Fibroblast of skin of left quadriceps (primary cell): Measurements from ENCODE around the gene NHERF2.
A peak's percentile ranks its signal among the peaks of the same experiment; 100 is the strongest.
"Not testable (repeated sequence)": the region's sequence is repeated elsewhere in the genome, so short reads cannot be mapped to it uniquely, and the experiment has no call there.

Source experiments
- DNase-seq, 2 experiments: peaks; one replicate each; pipeline ENCODE4 v3.0.0-alpha.2; 2013; ENCODE audit warnings: low read depth in 2 of 2

The NHERF2 gene

GRCh38 chr16:2028146-2028545, 1.4 kb downstream of the NHERF2 start:
- DNase-seq, result no peak

- no peak for DNase-seq
These were observed 2.0 kb downstream of the NHERF2 start for GRCh38 chr16:2028620-2029220.

GRCh38 chr16:2029350-2029749, 2.6 kb downstream of the NHERF2 start:
- DNase-seq, result no peak

- no peak for DNase-seq
These were observed 3.3 kb downstream of the NHERF2 start for GRCh38 chr16:2030036-2030435.

- DNase-seq, result no peak
These were observed 4.4 kb downstream of the NHERF2 start for GRCh38 chr16:2031081-2031577.

- DNase-seq, result no peak
These were observed 5.8 kb downstream of the NHERF2 start for GRCh38 chr16:2032285-2033056.

- no peak for DNase-seq
These were observed 6.6 kb downstream of the NHERF2 start for GRCh38 chr16:2033057-2033908.

- not testable (repeated sequence) for DNase-seq
These were observed 7.4 kb downstream of the NHERF2 start for GRCh38 chr16:2033909-2034695.

GRCh38 chr16:2034696-2035430, 8.2 kb downstream of the NHERF2 start:
- DNase-seq, result no peak

- peak; percentile 48 to 49 for DNase-seq
These were observed 8.9 kb downstream of the NHERF2 start for GRCh38 chr16:2035431-2036199.

GRCh38 chr16:2036200-2036966, 9.7 kb downstream of the NHERF2 start:
- no peak for DNase-seq

GRCh38 chr16:2037115-2037514, 10.4 kb downstream of the NHERF2 start:
- DNase-seq, result no peak

- DNase-seq, result peak; percentile 53 to 55
These were observed 11.1 kb downstream of the NHERF2 start for GRCh38 chr16:2037647-2038381.

- no peak for DNase-seq
These were observed 11.9 kb downstream of the NHERF2 start for GRCh38 chr16:2038382-2039231.

- peak; percentile 70 to 75 for DNase-seq
These were observed 12.8 kb downstream of the NHERF2 start for GRCh38 chr16:2039274-2040031.

- no peak for DNase-seq
These were observed 13.5 kb downstream of the NHERF2 start for GRCh38 chr16:2040041-2040786.
